KOPT-K1 (cell line): ENCODE measurements around the gene SPPL2B.

Experiments used
- H3K27ac ChIP-seq: fragments of 200-600 bp; sonication (generic); 2 replicates; pipeline ENCODE4 v1.5.1; 2016; ENCODE audit warnings: antibody characterized with exemption, mild to moderate bottlenecking, low read depth, low read length; ENCODE audit not compliant: poor library complexity, severe bottlenecking
- H3K36me3 ChIP-seq: fragments of 200-600 bp; sonication (generic); 2 replicates; pipeline ENCODE4 v1.5.1; 2017; ENCODE audit warnings: antibody characterized with exemption, mild to moderate bottlenecking, low read length, moderate library complexity; ENCODE audit not compliant: insufficient read depth
- H3K9me3 ChIP-seq: fragments of 200-600 bp; sonication (generic); 2 replicates; pipeline ENCODE4 v1.5.1; 2017; ENCODE audit warnings: antibody characterized with exemption, low read length, mild to moderate bottlenecking; ENCODE audit not compliant: insufficient read depth, poor library complexity, severe bottlenecking

Gene SPPL2B

DNA sequence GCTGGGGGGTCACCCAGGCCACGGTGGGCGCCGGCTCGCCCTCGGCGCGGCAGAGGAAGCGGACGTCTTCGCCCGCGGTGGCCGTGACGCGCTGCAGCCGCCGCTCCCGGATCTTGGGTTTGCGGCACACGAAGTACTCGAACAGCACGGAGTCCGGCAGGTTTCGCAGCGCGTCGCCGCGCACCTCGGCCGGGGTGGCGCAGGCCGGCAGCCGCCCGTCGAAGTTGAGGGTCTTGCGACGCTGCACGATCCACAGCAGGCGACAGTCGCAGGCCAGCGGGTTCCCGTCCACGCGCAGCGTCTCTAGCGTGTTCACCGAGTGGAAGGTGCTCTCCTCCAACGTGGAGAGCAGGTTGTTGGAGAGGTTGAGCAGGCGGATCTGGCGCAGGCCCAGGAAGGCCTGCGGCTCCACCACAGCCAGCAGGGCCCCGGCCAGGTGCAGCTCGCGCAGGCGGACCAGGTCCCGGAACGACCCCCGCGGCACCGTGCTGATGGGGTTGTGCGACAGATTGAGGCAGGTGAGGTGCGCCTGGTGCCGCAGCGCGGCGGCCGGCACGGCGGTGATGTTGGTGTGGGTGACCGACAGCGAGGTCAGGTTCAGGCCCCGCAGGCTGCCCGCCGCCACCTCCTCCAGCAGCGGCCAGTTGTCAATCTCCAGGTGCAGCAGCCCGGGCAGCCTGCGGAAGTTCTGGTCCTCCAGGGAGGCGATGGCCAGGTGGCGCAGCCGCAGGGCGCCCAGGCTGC is 37.9 kb upstream of the SPPL2B start:
- Histone ChIP-seq H3K27ac (no peak overlapping the region), H3K9me3 (no peaks in the 10 kb centered on the region), H3K36me3 (no peaks in the 10 kb centered on the region)

DNA sequence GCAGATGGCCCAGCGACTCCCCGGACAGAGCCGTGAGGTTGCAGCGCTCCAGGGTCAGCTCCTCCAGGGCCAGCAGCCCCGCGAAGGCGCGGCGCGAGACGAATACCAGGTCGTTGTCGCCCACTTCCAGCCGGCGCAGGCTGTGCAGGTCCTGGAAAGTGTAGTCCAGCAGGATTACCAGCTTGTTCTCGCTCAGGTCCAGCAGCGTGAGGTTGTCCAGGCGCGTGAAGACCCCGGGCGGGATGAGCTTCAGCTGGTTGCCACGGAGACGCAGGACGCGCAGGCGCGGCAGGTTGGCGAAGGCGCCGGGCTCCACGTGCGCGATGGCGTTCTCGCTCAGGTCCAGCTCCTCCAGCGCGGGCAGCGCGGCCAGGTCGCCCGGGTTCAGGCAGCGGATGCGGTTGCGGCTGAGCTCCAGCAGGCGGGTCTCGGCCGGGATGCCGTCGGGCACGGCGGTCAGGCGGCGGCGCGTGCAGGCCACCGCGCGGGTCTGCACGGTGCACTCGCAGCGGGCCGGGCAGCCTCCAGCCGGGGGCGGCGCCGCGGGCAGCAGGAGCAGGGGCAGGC is 37.2 kb upstream of the SPPL2B start:
- Histone ChIP-seq H3K27ac (no peak overlapping the region), H3K36me3 (no peaks in the 10 kb centered on the region), H3K9me3 (no peaks in the 10 kb centered on the region)

DNA sequence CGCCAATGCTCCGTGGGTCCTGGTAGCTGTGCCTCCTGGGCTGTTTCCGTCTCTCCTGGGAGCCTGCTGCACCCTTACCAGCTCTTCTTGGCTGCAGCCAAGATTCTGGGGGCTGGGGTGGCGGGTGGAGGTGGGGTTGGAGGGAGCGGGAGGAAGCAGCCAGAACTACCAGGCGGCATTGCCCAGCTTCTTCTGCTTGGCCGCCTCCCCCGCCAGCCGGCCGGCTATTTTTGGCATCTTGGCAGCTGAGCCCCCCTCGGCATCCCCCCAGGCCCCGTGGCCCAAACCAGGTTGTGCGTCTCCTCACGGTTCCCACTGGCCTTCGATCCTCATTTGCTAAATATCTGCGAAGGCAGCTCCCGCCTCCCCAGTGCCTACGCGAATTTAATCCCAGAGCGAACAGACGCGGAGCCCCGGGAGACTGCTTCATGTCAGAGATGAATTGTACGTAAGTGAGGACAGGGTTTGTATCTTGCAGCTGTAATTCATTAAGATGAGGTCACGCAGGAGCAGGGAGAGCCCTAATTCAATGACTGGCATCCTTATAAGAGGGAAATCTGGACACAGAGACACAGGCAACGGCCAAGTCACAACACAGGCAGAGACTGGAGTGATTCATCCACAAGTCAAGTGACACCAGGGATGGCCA is 33.7 kb upstream of the SPPL2B start:
- no peak overlapping the region for H3K27ac ChIP-seq

DNA sequence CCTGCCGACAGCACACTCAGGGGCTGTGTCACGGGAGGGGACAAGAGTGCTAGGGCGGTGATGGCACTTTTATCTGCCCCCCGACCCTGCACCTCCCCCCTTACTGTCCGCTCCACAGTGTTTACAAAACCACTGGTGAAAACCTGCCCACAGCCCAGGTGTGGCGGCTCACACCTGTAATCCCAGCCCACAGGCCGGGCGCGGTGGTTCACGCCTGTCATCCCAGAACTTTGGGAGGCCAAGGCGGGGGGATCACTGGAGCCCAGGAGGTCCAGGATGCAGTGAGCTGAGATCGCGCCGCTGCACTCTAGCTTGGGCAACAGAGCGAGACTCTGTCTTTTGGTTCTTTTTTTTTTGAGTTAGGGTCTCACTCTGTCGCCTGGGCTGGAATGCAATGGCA is 32.3 kb upstream of the SPPL2B start:
- H3K27ac ChIP-seq = no peak overlapping the region
- H3K9me3 ChIP-seq = no peaks in the 10 kb centered on the region
- H3K36me3 ChIP-seq = no peaks in the 10 kb centered on the region

More for the DNA sequence above, 33.7 kb upstream of the SPPL2B start:
- Histone ChIP-seq H3K36me3 (no peaks in the 10 kb centered on the region), H3K9me3 (no peaks in the 10 kb centered on the region)

DNA sequence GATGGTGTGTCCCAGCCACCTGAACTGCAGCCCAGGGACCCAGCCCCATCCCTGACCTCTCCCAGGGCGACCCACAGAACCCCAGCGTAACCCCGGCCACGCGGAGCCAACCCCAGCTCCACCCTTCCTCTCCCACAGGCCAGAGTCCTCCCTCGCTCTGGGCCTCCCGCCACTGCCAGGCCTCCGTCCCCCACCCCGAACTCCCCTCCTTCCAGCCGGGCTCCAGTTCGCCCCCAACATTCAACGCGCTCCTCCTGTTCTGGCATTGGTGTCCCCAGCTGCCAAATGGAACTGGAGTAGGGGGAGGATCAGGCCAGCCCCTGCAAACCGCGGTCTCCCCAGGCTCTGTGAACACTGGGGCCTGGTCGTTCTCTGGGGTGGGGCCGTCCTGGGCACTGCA is 28.0 kb upstream of the SPPL2B start:
- Histone ChIP-seq H3K36me3 (no peaks in the 10 kb centered on the region), H3K9me3 (no peaks in the 10 kb centered on the region), H3K27ac (no peak overlapping the region)

DNA sequence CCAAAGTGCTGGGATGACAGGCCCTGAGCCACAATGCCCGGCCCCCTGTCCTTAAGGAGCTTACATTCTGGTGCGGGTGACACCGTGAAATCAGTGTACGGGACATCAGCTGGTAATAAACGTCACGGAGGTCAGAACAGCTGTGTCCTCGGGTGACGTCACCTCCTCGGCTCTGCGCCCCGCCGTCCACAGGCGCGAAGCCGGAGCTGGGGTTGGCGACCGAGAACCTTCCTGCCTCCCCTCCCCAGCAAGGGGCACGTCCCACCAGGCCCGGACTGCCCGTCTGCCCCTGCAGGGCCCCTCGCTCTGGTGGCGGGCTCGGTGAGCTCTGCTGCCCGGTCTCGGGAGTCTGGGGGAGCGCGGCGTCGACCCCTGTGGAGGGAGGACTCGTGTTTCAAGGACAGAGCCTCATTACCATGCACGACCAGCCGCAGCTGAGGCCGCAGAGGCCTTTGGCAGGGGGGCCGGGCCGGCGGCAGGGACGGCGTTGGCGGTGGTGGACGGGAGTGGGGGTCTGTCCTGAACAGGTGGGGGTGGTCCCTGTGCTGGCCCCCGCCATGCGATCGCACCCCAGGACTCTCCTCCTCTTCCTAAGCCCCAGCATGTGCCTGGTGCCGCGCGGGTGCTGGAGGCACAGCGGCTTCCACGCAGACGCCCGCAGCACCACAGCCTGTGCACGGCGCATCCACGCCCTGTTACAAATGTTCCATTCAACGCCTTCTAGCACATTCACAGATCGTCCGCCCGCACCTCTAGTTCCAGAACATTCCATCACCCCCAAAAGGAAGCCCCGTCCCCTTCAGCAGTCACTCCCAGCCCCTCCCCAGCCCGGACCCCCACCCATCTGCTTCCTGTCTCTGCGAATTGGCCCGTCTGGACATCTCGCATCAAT is 25.9 kb upstream of the SPPL2B start:
- H3K27ac ChIP-seq = no peak overlapping the region
- no peaks in the 10 kb centered on the region for H3K36me3 ChIP-seq
- no peaks in the 10 kb centered on the region for H3K9me3 ChIP-seq

DNA sequence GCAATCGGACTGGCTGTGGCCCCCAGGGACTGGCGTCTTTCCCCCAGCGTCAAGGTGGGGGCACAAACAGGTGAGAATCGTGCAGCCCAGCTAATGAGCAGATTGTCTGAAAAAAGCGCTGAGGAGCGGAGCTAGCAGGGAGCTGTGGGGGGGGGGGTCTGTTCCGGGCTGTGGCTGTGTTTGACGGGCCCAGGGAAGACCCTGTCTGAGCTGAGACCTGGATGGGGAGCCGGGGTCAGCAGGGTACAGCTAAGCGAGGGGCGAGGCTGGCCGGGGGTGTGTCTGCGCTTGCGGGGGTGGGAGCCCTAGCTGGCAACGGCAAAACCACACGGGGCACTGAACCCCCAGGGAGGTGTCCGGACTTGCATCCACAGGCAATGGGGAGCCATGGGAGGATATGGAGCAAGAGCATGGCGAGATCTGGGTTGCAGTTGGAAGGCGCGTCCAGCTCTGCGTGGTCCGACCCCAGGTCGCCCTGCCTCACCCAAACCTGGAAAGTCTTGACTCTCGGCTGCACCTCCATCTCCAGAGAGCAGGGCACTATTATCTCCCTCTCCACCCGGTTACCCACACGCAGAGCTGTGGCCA is 25.2 kb upstream of the SPPL2B start:
- Histone ChIP-seq H3K27ac (no peak overlapping the region), H3K36me3 (no peaks in the 10 kb centered on the region)

DNA sequence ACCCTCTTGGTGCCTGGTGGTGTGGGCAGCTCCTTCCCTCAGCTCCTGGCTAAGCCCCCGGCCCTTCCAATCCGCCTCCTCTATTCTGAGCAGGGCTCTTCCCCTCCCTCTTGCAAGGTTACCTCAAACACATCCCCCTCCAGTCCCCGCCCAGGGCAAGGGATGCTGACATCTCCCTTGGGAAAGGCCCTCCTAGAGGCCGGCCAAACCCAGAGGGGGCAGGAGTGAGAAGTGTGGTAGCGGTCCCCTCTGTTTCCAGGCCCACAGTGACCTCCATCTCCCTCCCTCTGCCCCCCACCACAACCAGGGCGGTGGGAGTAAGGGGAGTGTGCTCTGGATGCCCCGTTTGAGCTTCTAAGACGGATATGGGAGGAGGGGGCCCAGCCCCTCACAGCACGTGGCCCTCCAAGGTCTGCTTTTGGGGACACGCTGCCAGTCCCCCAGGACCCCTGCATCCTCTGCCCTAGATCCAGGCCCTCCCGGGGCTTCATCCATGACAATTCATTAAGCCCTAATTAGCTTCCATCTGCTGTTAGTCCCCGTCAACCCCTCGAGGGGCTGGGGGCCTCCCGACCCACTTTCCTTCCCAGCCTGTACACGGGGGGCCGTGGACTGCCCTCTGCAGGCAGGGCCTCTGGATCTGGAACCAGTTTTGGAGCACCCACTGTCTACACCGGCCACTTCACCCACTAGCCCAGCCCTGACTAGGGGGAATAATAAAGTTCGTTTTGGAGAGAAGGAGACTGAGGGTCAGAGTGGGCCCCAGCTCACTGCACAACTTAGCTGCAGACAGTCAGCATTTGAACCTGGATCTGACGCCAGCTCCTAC is 22.8 kb upstream of the SPPL2B start:
- no peaks in the 10 kb centered on the region for H3K36me3 ChIP-seq
- no peak overlapping the region for H3K27ac ChIP-seq
- H3K9me3 ChIP-seq = no peaks in the 10 kb centered on the region

More for the DNA sequence above, 25.2 kb upstream of the SPPL2B start:
- H3K9me3 ChIP-seq = no peaks in the 10 kb centered on the region

DNA sequence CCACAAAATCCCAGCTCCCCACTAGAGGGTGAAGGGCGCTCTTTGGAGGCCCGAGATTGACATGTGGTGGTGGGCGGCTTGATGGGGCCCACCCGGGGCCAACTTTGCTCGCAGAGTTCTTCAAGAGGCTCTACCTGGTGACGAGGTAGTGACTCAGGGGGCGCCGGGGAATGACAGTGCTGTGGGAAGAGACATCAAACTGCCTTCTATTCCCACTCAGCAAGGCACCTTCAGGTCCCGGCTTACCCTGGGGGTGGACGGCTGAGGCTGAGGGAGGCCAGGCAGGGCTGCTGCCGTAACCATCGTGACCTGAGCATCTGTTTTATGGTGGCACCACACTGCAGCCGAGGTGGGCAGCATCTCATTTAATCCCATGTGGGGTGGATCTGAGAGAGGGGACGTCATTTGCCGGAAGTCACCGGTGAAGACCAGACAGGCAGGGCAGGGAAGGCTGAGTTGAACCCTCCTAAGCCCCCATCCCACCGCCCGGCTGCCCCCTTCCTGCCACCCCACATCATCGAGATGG is 22.1 kb upstream of the SPPL2B start:
- Histone ChIP-seq H3K36me3 (no peaks in the 10 kb centered on the region), H3K9me3 (no peaks in the 10 kb centered on the region), H3K27ac (no peak overlapping the region)

DNA sequence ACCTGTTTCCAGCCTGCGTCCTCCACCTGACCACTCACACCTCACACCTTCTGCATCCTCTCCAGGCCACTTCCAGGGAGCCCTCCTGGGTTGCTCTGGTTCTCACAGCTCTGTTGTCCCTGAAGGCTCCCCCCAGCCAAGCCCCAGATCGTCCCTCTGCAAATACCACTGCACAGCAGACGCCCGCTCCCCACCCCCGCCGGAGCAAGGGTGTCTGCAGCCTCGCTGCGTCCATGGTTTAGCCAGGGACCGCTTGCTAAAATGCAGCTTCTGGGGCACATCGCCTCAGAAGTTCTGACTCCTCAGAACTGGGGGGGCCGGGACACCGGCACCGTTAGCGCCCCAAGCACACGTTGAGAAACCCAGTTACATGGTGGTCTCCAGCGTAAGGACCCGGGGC is 21.5 kb upstream of the SPPL2B start:
- Histone ChIP-seq H3K9me3 (no peaks in the 10 kb centered on the region), H3K36me3 (no peaks in the 10 kb centered on the region), H3K27ac (no peak overlapping the region)

DNA sequence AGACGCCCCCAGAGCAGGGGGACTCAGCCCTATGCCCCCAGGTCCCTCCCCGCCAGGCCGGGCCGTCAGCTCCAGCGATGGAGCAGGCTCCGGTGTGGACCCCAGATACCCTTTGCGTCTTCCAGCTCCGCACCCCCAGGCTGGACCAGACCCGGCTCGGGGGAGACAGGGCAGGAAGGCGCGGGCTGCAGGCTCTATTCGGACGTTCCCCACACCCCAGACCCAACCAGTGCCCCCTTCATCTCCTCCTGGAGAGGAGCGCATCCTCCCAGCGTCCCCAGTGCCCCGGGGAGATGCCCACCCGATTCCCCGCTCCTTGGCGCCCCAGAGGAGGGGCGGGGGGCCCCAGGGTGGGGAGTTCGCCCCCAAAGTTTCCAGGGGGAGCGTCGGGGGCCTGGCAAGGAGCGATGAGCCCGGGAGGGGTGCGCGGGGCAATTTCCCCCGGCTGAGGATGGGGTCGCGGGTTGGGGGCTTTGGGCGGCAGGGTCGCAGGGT is 20.9 kb upstream of the SPPL2B start:
- no peaks in the 10 kb centered on the region for H3K9me3 ChIP-seq
- H3K36me3 ChIP-seq = no peaks in the 10 kb centered on the region
- no peak overlapping the region for H3K27ac ChIP-seq

DNA sequence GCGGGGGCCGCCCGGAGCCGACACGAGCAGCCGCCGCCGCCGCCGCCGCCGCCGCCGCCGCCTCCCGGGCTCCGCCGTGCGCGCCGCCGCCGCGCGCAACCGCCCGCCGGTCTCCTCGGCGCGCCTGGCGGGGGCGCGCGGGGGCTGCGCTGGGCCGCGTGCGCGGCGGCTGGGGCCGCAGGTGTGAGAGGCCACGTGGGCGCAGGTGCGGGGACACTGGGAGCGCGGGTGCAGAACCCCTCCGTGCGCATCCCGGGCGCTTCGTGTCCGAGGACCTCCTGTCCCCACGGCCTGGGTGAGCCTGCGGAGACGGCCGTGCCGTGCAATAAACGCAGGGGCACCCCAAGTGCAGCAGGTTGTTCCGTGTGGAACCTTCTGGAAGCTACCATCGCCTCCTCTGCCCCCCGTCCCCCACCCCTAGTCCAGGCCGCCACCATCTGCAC is 20.3 kb upstream of the SPPL2B start, which contains the start of gene LINGO3:
Gene LINGO3, minus strand, starts transcription at position 41 of the 443 bp plus-strand sequence. CDS start 16,378 bp downstream, outside the sequence.
- H3K27ac ChIP-seq = no peak within 1 kb of the TSS
- no peaks in the 10 kb centered on the region for H3K36me3 ChIP-seq
- no peaks in the 10 kb centered on the region for H3K9me3 ChIP-seq

DNA sequence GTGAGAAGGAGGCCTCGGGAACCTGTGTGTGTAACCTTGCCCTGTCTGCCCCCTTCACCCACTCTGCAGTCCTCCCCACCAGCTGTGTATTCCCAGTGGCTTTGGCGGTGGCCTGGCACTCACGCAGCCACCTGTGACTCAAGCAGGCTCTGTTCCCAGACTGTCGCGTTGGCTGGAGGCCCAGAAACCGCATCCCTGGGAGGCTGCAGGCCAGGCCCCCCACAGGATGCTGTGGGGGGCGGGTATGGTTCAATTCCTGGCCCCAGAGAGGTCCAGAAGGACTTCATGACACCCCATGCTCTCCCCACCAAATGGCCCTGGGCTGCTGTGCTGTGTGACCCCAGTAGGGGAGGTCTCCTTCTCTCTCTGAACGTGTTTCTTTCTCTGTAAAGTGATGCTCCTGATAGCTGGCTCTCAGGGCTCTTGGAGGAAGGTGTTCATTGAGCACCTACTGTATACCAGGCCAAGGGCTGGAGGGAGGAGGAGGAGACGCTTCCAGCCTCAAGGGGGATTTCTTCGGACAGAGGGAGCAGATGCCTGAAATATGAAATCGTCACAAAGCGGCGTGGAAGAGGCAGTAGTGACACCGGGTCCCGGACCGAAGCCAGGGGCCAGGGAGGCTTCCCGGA is 18.6 kb upstream of the SPPL2B start:
- Histone ChIP-seq H3K9me3 (peaks cover 6% of the 10 kb centered on the region), H3K36me3 (no peaks in the 10 kb centered on the region), H3K27ac (no peak overlapping the region)
